GM19467 (cell line): ENCODE data around the gene GPR183.

Experiments
- ATAC-seq: cut with Tn5 transposase; IDR thresholded peaks from one replicate; pipeline ENCODE4 v1.9.1; 2021; ENCODE audit warnings: mild to moderate bottlenecking, moderate library complexity; ENCODE audit not compliant: unreplicated experiment

GPR183 gene

GRCh38 chr13:99272481-99272880 lies 34.7 kb downstream of the GPR183 start:
- ATAC-seq: no peak

DNA sequence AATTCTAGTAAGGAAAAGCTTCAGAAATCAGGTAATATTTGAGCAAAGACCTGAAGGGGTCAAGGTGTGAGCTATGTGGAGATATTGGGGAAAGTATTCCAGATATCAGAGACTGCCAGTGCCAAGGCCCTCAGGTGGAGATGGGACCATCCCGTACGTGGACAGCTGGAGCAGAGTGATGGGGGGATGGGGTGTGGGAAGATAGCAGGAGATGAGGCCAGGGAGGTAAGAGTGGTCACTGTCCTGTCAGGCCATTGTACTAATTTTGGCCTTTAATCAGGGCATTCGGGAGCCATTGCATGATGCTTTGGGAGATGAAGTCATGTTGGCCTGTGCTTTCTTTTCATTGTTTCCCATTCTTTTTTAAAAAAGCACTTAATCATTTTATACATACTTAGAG lies 36.0 kb downstream of the GPR183 start:
- ATAC-seq: no peak

- ATAC-seq: no peak
These were observed 36.7 kb downstream of the GPR183 start for GRCh38 chr13:99270518-99270917.

DNA sequence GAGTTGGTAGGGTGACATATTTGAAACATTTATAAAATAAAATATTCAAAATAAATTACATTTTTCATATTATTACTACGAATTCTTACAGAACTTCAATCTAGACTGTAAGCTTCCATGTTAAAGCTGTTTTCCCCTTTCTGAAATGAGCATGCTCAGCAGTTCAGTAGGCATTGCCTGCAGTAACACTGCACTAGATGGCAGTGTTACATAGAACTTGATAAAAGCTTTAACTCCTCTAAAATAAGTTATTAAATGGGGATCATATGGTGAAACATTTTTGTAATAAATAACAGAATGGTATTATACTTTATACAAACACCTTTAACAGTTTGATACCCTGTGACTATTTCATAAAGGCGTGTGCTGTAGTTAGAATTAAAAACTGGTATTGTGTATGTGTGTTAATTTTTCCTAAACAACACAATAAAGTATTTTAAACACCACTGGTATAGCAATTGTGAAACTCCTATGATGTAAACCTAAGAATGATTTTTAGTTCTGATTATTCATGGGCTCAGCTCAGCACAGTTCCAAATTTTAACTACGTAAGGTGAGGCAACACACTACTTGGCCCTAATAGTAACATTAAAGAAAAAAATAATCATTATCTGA lies 37.5 kb downstream of the GPR183 start:
- ATAC-seq: no peak

DNA sequence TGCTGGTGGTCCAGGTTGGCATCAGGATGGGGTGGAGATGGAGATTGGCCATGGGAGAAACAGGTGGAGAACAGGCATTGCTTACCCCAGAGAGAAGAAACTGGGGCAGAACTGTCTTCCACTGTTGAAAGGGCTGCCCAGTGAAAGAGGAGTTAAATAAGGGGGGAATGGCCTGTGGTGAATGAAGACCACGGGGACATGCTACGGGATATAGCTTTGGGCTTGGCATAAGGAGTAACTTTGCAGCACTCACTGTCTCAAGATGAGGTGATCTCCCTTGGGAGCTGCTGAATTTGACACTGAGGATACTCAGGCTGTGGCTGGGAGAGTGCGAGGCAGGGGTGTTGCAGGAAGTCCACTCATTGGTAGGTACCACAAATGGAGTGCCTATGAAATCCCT lies 38.4 kb downstream of the GPR183 start:
- no peak for ATAC-seq

- ATAC-seq: no peak
These were observed 39.3 kb downstream of the GPR183 start for GRCh38 chr13:99267927-99268326.

DNA sequence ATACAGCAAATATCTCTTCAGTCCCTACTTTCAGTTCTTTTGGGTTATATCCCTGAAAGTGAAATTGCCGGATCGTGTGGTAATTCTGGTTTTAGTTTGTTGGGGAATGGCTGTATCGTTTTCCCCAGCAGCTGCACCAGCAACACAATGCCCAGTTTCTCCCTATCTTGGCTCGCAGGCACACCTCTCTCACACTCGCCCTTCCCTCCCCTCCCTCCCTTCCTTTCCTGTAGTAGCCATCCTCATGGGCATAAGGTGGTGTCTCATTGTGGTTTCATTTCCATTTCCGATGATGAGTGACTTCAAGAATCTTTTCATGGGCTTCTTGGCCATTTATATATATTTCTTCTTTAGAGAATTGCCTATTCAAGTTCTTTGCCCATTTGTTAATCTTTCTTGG lies 40.4 kb downstream of the GPR183 start:
- ATAC-seq: no peak

DNA sequence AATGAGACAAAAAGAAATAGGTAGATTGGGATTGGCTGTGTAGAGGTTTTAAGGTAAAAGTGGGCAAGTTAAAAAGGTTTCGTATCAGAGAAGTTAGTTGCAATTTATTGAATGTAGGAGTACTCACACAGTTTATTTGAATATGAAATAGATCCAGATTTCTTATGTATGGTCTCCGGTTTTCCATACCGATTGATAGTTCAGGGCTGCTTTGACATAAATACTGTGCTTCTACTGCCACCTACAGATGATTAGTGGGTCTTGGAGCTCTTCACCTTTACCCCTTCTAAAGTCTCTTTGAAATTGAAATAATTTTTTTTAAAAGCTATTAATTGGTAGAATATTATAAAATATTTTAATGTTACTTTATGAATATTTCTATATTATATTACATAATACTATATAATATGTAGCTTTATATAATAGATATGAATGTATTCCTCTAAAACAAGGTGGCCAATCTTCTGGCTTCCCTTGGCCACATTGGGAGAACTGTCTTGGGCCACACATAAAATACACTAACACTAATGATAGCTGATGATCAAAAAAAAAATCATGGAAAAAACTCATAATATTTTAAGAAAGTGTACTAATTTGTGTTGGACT lies 41.3 kb downstream of the GPR183 start:
- ATAC-seq: no peak

DNA sequence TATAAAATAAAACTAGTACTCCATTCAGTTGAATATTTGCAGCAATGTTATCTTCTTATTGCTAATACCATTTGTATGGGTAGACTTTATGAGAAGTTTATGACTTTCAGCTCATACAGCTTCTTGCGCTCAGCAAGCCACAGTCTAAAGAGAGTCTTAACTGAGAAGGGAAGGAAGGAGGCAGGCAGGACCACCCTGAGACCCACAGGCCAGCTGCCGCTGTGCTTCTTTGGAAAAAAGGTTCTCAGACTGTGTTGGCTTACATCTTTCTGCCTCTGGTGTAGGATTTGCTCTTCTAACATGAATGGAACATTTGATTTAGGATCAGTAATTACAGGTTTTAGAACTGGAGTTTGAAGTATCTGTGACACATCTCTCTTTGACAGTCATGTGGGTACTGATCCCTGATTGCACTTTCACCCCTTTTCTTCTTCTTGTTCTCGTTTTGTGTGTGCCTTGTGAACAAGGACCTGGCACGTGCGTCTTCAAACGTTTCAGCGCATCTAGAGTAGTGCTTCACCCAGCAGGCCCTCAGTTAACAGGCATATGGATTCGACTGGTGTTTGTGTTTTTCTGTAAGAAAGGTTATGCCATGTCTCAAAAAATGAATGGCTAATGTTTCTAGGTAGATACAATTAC lies 41.9 kb downstream of the GPR183 start:
- ATAC-seq: no peak

DNA sequence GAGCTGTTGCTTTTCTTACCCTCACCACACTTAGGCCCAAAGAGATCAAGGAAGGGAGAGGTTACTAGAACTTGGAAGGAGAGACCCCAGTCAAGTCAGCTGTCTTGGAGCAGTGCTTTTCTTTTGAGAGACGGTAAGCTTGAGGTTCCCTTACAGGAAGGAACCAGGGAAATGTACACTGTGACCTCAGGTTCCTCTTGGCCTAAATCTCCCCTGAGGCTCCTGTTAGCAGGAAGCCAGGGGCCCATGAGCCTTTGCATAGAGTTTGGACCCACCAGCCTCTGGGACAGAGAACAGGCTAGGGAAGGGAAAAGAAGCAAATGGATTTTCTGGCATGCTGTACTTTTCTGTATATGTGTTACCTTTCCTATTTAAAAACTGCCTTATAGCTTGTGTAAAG lies 43.1 kb downstream of the GPR183 start:
- ATAC-seq: no peak

GRCh38 chr13:99263126-99263785 lies 43.9 kb downstream of the GPR183 start:
- ATAC-seq: no peak

DNA sequence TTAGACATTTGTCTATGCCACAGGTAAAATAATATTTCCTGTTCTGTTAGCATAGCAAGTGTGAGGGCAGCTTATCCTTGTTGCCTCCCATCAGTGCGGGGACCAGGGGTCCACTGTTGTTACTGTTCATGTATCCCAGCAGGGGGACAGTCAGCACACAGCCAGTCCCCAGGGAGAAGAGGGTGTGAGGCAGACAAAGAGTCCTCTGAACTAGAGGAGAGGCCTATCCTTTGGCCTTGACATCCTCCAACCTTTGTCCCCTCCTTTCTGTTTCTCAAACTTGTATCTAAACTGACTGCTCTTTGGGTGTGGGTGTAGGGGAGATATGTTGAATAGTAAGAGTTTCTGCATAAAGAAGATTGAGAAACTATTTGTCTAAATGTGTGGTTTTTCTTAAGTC lies 46.1 kb downstream of the GPR183 start:
- ATAC-seq: no peak

GRCh38 chr13:99260216-99260615 lies 47.0 kb downstream of the GPR183 start:
- no peak for ATAC-seq

DNA sequence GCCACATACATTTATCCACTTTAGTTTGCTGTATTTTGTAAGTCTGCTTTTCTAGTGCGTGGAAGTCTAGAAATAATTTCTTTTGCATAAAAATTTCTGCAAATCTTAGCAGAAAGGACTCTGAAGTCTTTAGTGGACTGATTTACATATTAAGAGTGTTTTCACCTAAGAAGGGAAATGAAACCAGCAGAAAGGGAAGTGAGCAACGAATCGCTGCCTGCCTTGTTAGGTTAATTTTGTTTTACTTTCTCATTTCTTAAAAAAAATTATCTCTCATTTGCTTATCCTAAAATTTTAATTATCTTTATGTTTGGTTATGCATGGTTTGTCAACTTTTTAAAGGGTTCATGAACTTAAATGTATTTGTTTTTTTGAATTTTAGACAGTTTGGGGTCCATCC lies 48.3 kb downstream of the GPR183 start:
- peak; percentile 62 for ATAC-seq

GRCh38 chr13:99258210-99258860 lies 48.9 kb downstream of the GPR183 start, which contains the start of gene GPR18:
Gene GPR18 (minus strand): TSS chr13:99258379. CDS start chr13:99255872, 2,507 bp downstream.
- peak; percentile 89 for ATAC-seq

DNA sequence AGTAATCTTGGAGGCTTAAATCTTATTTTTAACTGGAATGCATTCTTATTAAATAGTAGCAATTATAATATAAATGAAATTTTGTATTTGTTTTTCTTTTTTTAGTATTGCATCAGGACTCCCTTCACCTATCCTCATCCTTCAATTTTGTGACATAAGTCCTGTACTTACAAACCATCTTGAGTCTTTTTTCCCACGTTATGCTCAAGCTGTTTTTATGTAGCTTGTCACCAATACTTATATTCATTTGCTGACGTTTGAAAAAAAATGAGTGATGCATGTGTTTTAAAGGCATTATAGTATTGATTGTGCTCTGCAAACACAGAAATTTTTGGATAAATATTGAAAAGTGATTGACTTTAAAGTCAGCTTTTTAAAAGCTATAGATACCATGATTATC lies 49.9 kb downstream of the GPR183 start:
- no peak for ATAC-seq

- no peak for ATAC-seq
These were observed 50.5 kb downstream of the GPR183 start for GRCh38 chr13:99256709-99257108.

- ATAC-seq: no peak
These were observed 50.9 kb downstream of the GPR183 start for GRCh38 chr13:99256283-99256682.

DNA sequence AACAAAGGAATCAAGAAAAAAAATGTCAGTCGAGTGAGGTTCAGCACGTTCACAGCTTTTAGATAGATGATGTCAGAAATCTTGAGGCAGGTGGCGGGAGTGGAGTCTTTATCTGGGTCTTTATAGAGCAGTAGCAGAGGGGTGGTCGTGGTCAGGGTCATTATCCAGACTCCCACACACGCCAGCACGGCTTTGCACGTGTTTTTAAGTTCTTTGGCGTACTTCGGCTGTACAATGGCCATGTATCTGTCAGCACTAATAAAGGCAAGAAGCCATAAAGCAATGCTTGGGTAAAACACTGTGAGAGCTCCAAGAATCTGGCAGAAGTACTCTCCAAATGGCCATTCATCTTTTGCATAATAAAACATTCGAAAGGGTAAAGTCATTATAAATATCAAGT lies 51.9 kb downstream of the GPR183 start:
- ATAC-seq: no peak

DNA sequence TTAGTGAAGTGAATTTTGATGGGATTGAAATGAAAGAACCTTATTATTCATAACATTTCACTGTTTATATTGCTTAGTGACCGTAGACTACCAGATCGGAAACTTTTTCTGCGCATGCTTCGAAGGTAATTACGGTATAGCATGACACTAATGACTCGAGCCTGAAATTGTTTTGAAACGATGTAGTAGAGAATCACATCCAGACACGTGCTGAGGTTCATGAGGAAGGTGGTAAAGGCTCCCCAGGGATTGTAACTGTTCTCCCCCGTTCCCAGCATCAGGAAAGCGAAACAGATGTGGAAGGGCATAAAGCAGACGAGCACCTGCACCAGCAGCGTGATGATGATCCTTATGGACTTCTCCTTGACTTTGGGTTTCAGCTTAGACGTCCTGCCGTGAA lies 52.4 kb downstream of the GPR183 start:
- ATAC-seq: no peak

- ATAC-seq: no peak
These were observed 55.3 kb downstream of the GPR183 start for GRCh38 chr13:99251921-99252320.
